Large intestine (tissue), 12 donors: ENCODE data around the gene CCDC97. TPM values are rescaled to one million over a fixed set of nuclear protein-coding genes. Genes with fewer than 3 reads are reported as not detected.

Experiments used
- DNase-seq, 2 donors: peaks; one replicate each; pipeline versions ENCODE4 v3.0.0 to v3.0.0-alpha.2; 2013
- H3K27ac ChIP-seq: one replicate; pipeline ENCODE4 v1.5.1; 2013; ENCODE audit warnings: low read length
- H3K27me3 ChIP-seq: 2 replicates; pipeline ENCODE4 v1.6.1; 2013; ENCODE audit warnings: low read length; ENCODE audit not compliant: control insufficient read depth, insufficient read depth
- H3K36me3 ChIP-seq: 2 replicates; pipeline ENCODE4 v1.6.1; 2013; ENCODE audit warnings: low read length; ENCODE audit not compliant: control insufficient read depth, insufficient read depth
- H3K4me1 ChIP-seq: one replicate; pipeline ENCODE4 v1.6.1; 2013; ENCODE audit warnings: low read length; ENCODE audit not compliant: control insufficient read depth, insufficient read depth
- H3K4me3 ChIP-seq: one replicate; pipeline ENCODE4 v1.5.1; 2013; ENCODE audit warnings: low read length
- H3K9me3 ChIP-seq: one replicate; pipeline ENCODE4 v1.6.1; 2013; ENCODE audit warnings: mild to moderate bottlenecking, low read depth, low read length, moderate library complexity; ENCODE audit not compliant: control insufficient read depth
- WGBS: methylation state at CpG from one replicate; pipeline ENCODE4 v1.1.5; 2013; ENCODE audit warnings: low lambda C conversion rate; ENCODE audit not compliant: insufficient coverage; 5-methylcytosine and 5-hydroxymethylcytosine counted together
- long read RNA-seq, 11 donors: transcript quantifications; one replicate each; lab custom pipeline, GENCODE V29; 2026
- polyA plus RNA-seq: library from polyadenylated mRNA; unstranded; fragments of 120-200 nt; gene quantifications from one replicate; pipeline ENCODE4 v1.2.1, GENCODE V29; 2013

CCDC97 gene
- 24.9 TPM for polyA plus RNA-seq
- long read RNA-seq, donor 1, transcript CCDC97-201 (5 exons, 3,322 nt), result major isoform, 8 of 8 reads
- long read RNA-seq, donor 1, partial matches to known transcripts, result 0 of 8 reads
- long read RNA-seq, donor 1, other reads (novel, unspliced or antisense), result 0 of 8 reads
- long read RNA-seq, donor 2, transcript CCDC97-201 (5 exons, 3,322 nt), result major isoform, 6 of 6 reads
- long read RNA-seq, donor 2, partial matches to known transcripts, result 0 of 6 reads
- long read RNA-seq, donor 2, other reads (novel, unspliced or antisense), result 0 of 6 reads
- long read RNA-seq, donor 3, transcript CCDC97-201 (5 exons, 3,322 nt), result major isoform, 10 of 10 reads
- long read RNA-seq, donor 3, partial matches to known transcripts, result 0 of 10 reads
- long read RNA-seq, donor 3, other reads (novel, unspliced or antisense), result 0 of 10 reads
- long read RNA-seq, donor 4, partial matches to known transcripts, result 0 of 2 reads
- long read RNA-seq, donor 4, other reads (novel, unspliced or antisense), result 0 of 2 reads
- long read RNA-seq, donor 5, partial matches to known transcripts, result 0 of 4 reads
- long read RNA-seq, donor 5, other reads (novel, unspliced or antisense), result 0 of 4 reads
- long read RNA-seq, donor 6, transcript CCDC97-201 (5 exons, 3,322 nt), result major isoform, 8 of 30 reads
- long read RNA-seq, donor 6, partial matches to known transcripts, result 21 of 30 reads
- long read RNA-seq, donor 6, other reads (novel, unspliced or antisense), result 0 of 30 reads
- long read RNA-seq, donor 7, partial matches to known transcripts, result 0 of 4 reads
- long read RNA-seq, donor 7, other reads (novel, unspliced or antisense), result 0 of 4 reads
- long read RNA-seq, donor 8, transcript CCDC97-201 (5 exons, 3,322 nt), result major isoform, 8 of 9 reads
- long read RNA-seq, donor 8, partial matches to known transcripts, result 0 of 9 reads
- long read RNA-seq, donor 8, other reads (novel, unspliced or antisense), result 0 of 9 reads
- long read RNA-seq, donor 9, partial matches to known transcripts, result 0 of 4 reads
- long read RNA-seq, donor 9, other reads (novel, unspliced or antisense), result 0 of 4 reads
- long read RNA-seq, donor 10, partial matches to known transcripts, result 0 of 3 reads
- long read RNA-seq, donor 10, other reads (novel, unspliced or antisense), result 0 of 3 reads
- long read RNA-seq, donor 11, partial matches to known transcripts, result 0 of 3 reads
- long read RNA-seq, donor 11, other reads (novel, unspliced or antisense), result 0 of 3 reads

GRCh38 chr19:41310033-41310831 is at the start of gene CCDC97:
CCDC97 (plus strand) TSS chr19:41310172; CDS start chr19:41310311, 139 bp downstream.
- H3K4me1 ChIP-seq, result peaks cover 21% of the 10 kb centered on the region
- H3K4me3 ChIP-seq, result peak within 1 kb of the TSS; percentile 61
- H3K36me3 ChIP-seq, result peaks cover 49% of the 10 kb centered on the region
- H3K27me3 ChIP-seq, result no peaks in the 10 kb centered on the region
- H3K27ac ChIP-seq, result peak within 1 kb of the TSS; percentile 85
- no peaks in the 10 kb centered on the region for H3K9me3 ChIP-seq
- peak; percentile 86 to 94 for DNase-seq
- WGBS, result 0% methylated on average over 5 of the region's 47 CpGs

DNA sequence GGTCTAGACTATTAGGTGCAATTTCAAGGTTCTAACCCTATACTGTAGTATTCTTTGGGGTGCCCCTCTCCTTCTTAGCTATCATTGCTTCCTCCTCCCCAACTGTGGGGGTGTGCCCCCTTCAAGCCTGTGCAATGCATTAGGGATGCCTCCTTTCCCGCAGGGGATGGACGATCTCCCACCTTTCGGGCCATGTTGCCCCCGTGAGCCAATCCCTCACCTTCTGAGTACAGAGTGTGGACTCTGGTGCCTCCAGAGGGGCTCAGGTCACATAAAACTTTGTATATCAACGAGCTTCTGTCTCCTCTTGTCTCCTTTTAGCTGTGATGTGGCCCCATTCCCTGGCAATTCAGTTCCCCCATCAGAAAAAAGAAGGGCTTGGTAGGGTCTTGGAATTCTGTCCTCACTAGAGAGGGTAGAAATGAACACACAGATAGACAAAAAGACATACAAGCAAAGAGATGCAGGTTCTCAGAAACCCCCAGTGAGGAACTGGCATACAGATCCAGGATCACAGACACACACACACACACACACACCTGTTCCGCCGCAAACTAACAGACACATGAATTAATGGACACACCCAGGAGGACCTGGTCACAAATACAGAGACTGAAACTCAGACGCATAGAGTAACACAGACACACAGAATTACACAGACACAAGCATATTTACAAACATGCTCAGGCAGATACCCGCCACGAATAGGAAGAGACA is 48.3 kb upstream of the CCDC97 start:
- Histone ChIP-seq H3K36me3 (peaks cover 22% of the 10 kb centered on the region), H3K27me3 (no peaks in the 10 kb centered on the region), H3K9me3 (no peaks in the 10 kb centered on the region), H3K4me3 (peak overlapping the region; percentile 76), H3K4me1 (peaks cover 9% of the 10 kb centered on the region), H3K27ac (peak overlapping the region; percentile 99)
- DNase-seq, result no peak
- 100% methylated on average over 1 of the region's 10 CpGs for WGBS

GRCh38 chr19:41263042-41263849 is 46.7 kb upstream of the CCDC97 start:
- H3K27me3 ChIP-seq, result no peaks in the 10 kb centered on the region
- H3K27ac ChIP-seq, result peak overlapping the region; percentile 99
- no peaks in the 10 kb centered on the region for H3K9me3 ChIP-seq
- H3K4me1 ChIP-seq, result peaks cover 15% of the 10 kb centered on the region
- H3K36me3 ChIP-seq, result peaks cover 26% of the 10 kb centered on the region
- peak; percentile 73 to 79 for DNase-seq
- WGBS, result 7% methylated on average over 3 of the region's 46 CpGs
- peak overlapping the region; percentile 76 for H3K4me3 ChIP-seq

GRCh38 chr19:41263850-41264580 is 46.0 kb upstream of the CCDC97 start, which contains the start of gene HNRNPUL1:
HNRNPUL1 (plus strand) TSS chr19:41264372; CDS start chr19:41264504, 132 bp downstream.
- no peaks in the 10 kb centered on the region for H3K27me3 ChIP-seq
- DNase-seq, result peak; percentile 100
- H3K9me3 ChIP-seq, result no peaks in the 10 kb centered on the region
- WGBS, result no CpG with 5 or more reads among the region's 55 CpGs
- peaks cover 15% of the 10 kb centered on the region for H3K4me1 ChIP-seq
- H3K27ac ChIP-seq, result peak within 1 kb of the TSS; percentile 99
- peaks cover 25% of the 10 kb centered on the region for H3K36me3 ChIP-seq
- H3K4me3 ChIP-seq, result peak within 1 kb of the TSS; percentile 76

DNA sequence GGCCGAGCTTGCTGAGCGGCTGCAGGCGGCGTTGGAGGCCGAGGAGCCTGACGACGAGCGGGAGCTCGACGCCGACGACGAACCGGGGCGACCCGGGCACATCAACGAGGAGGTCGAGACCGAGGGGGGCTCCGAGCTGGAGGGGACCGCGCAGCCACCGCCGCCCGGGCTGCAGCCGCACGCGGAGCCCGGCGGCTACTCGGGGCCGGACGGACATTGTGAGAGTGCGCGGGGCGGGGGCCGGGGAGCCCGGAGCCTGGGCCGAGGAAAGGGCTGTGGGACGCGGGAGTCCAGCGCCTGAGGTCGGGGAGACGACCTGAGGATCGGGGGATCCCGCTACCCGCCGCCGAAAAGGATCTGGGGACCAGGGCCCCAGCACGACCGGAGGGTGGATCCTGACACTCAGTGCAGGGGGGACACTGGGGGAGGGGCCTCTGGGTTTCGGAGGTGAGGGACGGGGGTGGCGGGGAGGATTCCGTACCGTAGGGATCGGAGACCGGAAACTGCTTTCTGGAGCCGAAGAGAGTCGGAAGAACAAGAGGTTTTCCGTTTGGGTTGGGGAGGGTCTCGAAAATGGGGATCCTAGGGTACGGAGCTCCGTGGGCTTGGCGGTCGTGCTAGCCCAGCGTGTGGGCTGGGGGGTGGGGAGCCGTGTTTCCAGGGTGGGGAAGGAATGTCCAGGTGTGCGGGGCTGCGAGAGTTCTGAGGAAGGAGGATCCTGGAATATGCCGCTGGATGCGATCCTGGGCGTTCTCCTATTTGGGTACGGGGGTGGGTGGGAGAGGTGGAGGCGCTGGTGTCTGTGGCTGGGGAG is 45.2 kb upstream of the CCDC97 start:
- H3K4me3 ChIP-seq, result peak overlapping the region; percentile 70
- DNase-seq, result peak; percentile 44 to 71
- WGBS, result no CpG with 5 or more reads among the region's 75 CpGs
- H3K9me3 ChIP-seq, result no peaks in the 10 kb centered on the region
- peak overlapping the region; percentile 96 for H3K27ac ChIP-seq
- peaks cover 15% of the 10 kb centered on the region for H3K4me1 ChIP-seq
- peaks cover 26% of the 10 kb centered on the region for H3K36me3 ChIP-seq
- H3K27me3 ChIP-seq, result no peaks in the 10 kb centered on the region

- Histone ChIP-seq H3K4me1 (peaks cover 15% of the 10 kb centered on the region), H3K27me3 (no peaks in the 10 kb centered on the region), H3K27ac (peak overlapping the region; percentile 96), H3K4me3 (peak overlapping the region; percentile 70), H3K36me3 (peaks cover 31% of the 10 kb centered on the region), H3K9me3 (no peaks in the 10 kb centered on the region)
- no CpG with 5 or more reads among the region's 17 CpGs for WGBS
- DNase-seq, result peak in 1 of 2 donors; percentile 63
These were observed 44.4 kb upstream of the CCDC97 start for GRCh38 chr19:41265395-41266153.

- H3K9me3 ChIP-seq, result no peaks in the 10 kb centered on the region
- no peaks in the 10 kb centered on the region for H3K27me3 ChIP-seq
- H3K4me3 ChIP-seq, result no peak overlapping the region
- DNase-seq, result no peak
- H3K27ac ChIP-seq, result no peak overlapping the region
- H3K4me1 ChIP-seq, result peaks cover 15% of the 10 kb centered on the region
- WGBS, result 100% methylated on average over 1 of the region's 2 CpGs
- peaks cover 66% of the 10 kb centered on the region for H3K36me3 ChIP-seq
These were observed 40.9 kb upstream of the CCDC97 start for GRCh38 chr19:41269055-41269454.
